ENCODE data around the gene DCDC2B.

DNA sequence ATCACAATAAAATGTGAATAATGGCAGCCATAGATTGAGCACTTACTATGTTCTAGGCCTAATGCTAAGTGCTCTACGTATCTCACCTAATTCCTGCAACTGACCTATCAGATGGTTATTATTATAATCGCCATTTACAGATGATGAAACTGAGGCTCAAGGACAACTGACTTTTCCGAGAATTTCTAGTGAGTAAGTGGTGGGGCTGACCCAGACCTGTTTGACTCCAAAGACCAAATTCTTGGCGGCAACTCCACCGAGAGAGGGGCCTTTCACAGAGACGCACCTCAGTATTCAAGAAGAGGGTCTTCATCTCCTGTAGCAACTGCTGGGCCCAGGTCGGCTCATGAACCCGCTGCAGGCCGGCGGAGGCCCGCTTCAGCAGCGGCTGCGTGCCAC lies 12.7 kb downstream of the DCDC2B start:
- TF ChIP-seq POLR2A (IDR thresholded peaks at IDR 0.05; ENCODE audit: low read depth, low read length) (no peak), TAF1 (IDR thresholded peaks at IDR 0.05; ENCODE audit: borderline replicate concordance, low read depth, low read length) (no peak)

Measured in GM12892 (cell line).